GM12878 (cell line): Measurements from ENCODE around the gene SLC37A1. TPM values are rescaled to one million over a fixed set of nuclear protein-coding genes. Genes with fewer than 3 reads are reported as not detected.

Experiments used
- ATAC-seq: fragments of 200-7000 bp; cut with Tn5 transposase; 3 replicates; pipeline ENCODE4 v1.9.1; 2020; ENCODE audit warnings: mild to moderate bottlenecking, moderate library complexity
- BruUV-seq: library from RNA; stranded (reverse); fragments of 400-500 nt; replicated peaks from 2 replicates; lab custom pipeline; 2021; lab: Mats Ljungman, UMichigan
- CTCF ChIA-PET: fragments of 300-600 bp; sonication (Branson Sonifier 250); formaldehyde crosslinking; extraction: SDS; loops from one replicate; lab custom pipeline; 2021; ENCODE audit warnings: inconsistent platforms; lab: Yijun Ruan, JAX
- POLR2A ChIA-PET: fragments of 350-600 bp; formaldehyde crosslinking; extraction: SDS; loops from one replicate; lab custom pipeline; 2021; ENCODE audit warnings: inconsistent platforms; lab: Charles Lee
- RAD21 ChIA-PET: fragments of 300-600 bp; sonication (Branson Sonifier 250); formaldehyde crosslinking; loops from one replicate; lab custom pipeline; 2023; ENCODE audit warnings: antibody characterized with exemption; ENCODE audit not compliant: unreplicated experiment; lab: Charles Lee
- SMC1A ChIA-PET: fragments of 300-600 bp; sonication (Branson Sonifier 250); formaldehyde crosslinking; loops from one replicate; lab custom pipeline; 2023; ENCODE audit not compliant: unreplicated experiment, uncharacterized antibody; lab: Charles Lee
- DNase-seq: peaks from one replicate; pipeline ENCODE4 v3.0.0-alpha.2; 2011; ENCODE audit warnings: low read depth, low spot score
- FAIRE-seq: peaks from 3 replicates; lab custom pipeline; 2011; peaks lifted over from hg19 to GRCh38; lab: Jason Lieb, UNC
- H2AFZ ChIP-seq: 2 replicates; pipeline ENCODE4 v1.6.0; 2011; ENCODE audit warnings: low read depth, low read length, control low read depth; ENCODE audit not compliant: control insufficient read depth
- H3K27ac ChIP-seq: 2 replicates; pipeline ENCODE4 v1.5.1; 2011; ENCODE audit warnings: control low read depth; ENCODE audit not compliant: control insufficient read depth, insufficient read depth
- H3K27me3 ChIP-seq, 2 experiments: replicated peaks in 1 of 2; 2 replicates each; pipeline versions ENCODE4 v1.6.0 to v1.6.1; 2011; ENCODE audit warnings: low read length in 1 of 2; ENCODE audit not compliant: control insufficient read depth in 2 of 2, insufficient read depth in 2 of 2
- H3K36me3 ChIP-seq, 2 experiments: 2 replicates each; pipeline ENCODE4 v1.5.1; 2011; ENCODE audit warnings: low read length in 1 of 2; ENCODE audit not compliant: control insufficient read depth in 2 of 2, insufficient read depth in 2 of 2
- H3K4me1 ChIP-seq: 2 replicates; pipeline ENCODE4 v1.6.1; 2011; ENCODE audit warnings: mild to moderate bottlenecking, low read length, moderate library complexity, mixed read lengths; ENCODE audit not compliant: control insufficient read depth, insufficient read depth
- H3K4me2 ChIP-seq: 2 replicates; pipeline ENCODE4 v1.6.0; 2011; ENCODE audit warnings: control low read depth; ENCODE audit not compliant: control insufficient read depth, insufficient read depth
- H3K4me3 ChIP-seq: fragments of 200-600 bp; sonication (generic); 2 replicates; pipeline ENCODE4 v1.5.1; 2016
- H3K79me2 ChIP-seq: 2 replicates; pipeline ENCODE4 v1.6.0; 2011; ENCODE audit warnings: low read length; ENCODE audit not compliant: control insufficient read depth, insufficient read depth
- H3K9ac ChIP-seq: 2 replicates; pipeline ENCODE4 v1.8.0; 2011; ENCODE audit warnings: low read length, control low read depth, mixed read lengths; ENCODE audit not compliant: control insufficient read depth, insufficient read depth
- H3K9me3 ChIP-seq: replicated peaks from 3 replicates; pipeline ENCODE4 v1.5.1; 2011; ENCODE audit warnings: mild to moderate bottlenecking, low read length; ENCODE audit not compliant: control insufficient read depth, insufficient read depth
- H4K20me1 ChIP-seq: 2 replicates; pipeline ENCODE4 v1.6.0; 2011; ENCODE audit not compliant: control insufficient read depth, insufficient read depth
- BMI1 ChIP-seq: fragments of 450-650 bp; IDR thresholded peaks from 2 replicates; pipeline ENCODE4 v1.6.1; 2016; ENCODE audit warnings: mild to moderate bottlenecking, moderate library complexity, borderline replicate concordance
- CTCF ChIP-seq, 3 experiments: IDR thresholded peaks in 2 of 3; conservative IDR thresholded peaks in 1 of 3; 2 replicates each; pipeline ENCODE4 v1.5.1; 2011; ENCODE audit warnings: low read depth in 3 of 3, low read length in 3 of 3, mild to moderate bottlenecking in 3 of 3, control low read depth in 2 of 3, moderate library complexity in 2 of 3, inconsistent platforms in 1 of 3, mixed read lengths in 1 of 3; ENCODE audit not compliant: control insufficient read depth in 2 of 3, insufficient read depth in 1 of 3; ENCODE audit errors: extremely low read depth in 1 of 3
- EP300 ChIP-seq, 2 experiments: fragments of 150-350 bp in 1 of 2; IDR thresholded peaks; 2 replicates each; pipeline ENCODE4 v1.6.1; 2011 to 2012; ENCODE audit warnings: low read depth in 2 of 2, low read length in 2 of 2, borderline replicate concordance in 1 of 2, improper control_type of control experiment in 1 of 2, inconsistent platforms in 1 of 2; ENCODE audit not compliant: control insufficient read depth in 1 of 2
- HDGF ChIP-seq: fragments of 450-650 bp; IDR thresholded peaks from 2 replicates; pipeline ENCODE4 v1.6.1; 2016; ENCODE audit warnings: antibody characterized with exemption
- JUNB ChIP-seq: IDR thresholded peaks from 2 replicates; pipeline ENCODE4 v1.6.1; 2016; ENCODE audit warnings: antibody characterized with exemption, mild to moderate bottlenecking
- LARP7 ChIP-seq: fragments of 450-650 bp; IDR thresholded peaks from 2 replicates; pipeline ENCODE4 v1.6.1; 2017; ENCODE audit warnings: mild to moderate bottlenecking
- MTA3 ChIP-seq: IDR thresholded peaks from 2 replicates; pipeline ENCODE4 v1.6.1; 2012; ENCODE audit warnings: low read length, inconsistent platforms, borderline replicate concordance
- NR2C2 ChIP-seq: IDR thresholded peaks from 2 replicates; pipeline ENCODE4 v1.6.1; 2011; ENCODE audit warnings: borderline replicate concordance, low read depth; ENCODE audit not compliant: control insufficient read depth, insufficient read length
- PAX5 ChIP-seq: IDR thresholded peaks from 2 replicates; pipeline ENCODE4 v1.6.1; 2011; ENCODE audit warnings: low read depth, low read length, borderline replicate concordance
- POLR2A ChIP-seq: IDR thresholded peaks from 2 replicates; pipeline ENCODE4 v1.6.1; 2011; ENCODE audit warnings: low read depth, mild to moderate bottlenecking, low read length
- POLR2AphosphoS2 ChIP-seq: IDR thresholded peaks from 2 replicates; pipeline ENCODE4 v1.6.1; 2011; ENCODE audit warnings: low read depth, mild to moderate bottlenecking, low read length, improper control_type of control experiment, moderate library complexity
- PRDM15 ChIP-seq: fragments of 450-650 bp; formaldehyde crosslinking; IDR thresholded peaks from 2 replicates; pipeline ENCODE4 v1.4.0; 2020; ENCODE audit warnings: mild to moderate bottlenecking, moderate library complexity
- WGBS: methylation state at CpG from one replicate; pipeline ENCODE4 v1.1.6; 2016; ENCODE audit warnings: low lambda C conversion rate; ENCODE audit not compliant: insufficient replicate concordance, insufficient coverage; ENCODE audit errors: missing lambda C conversion rate; 5-methylcytosine and 5-hydroxymethylcytosine counted together
- in situ Hi-C: fragments of 300-500 bp; cut with MboI; formaldehyde crosslinking; loops from 9 replicates; pipeline ENCODE4 v1.14.3; 2018; ENCODE audit warnings: mixed read lengths
- intact Hi-C: fragments of 100-400 bp; cut with micrococcal nuclease; formaldehyde crosslinking; loops from one replicate; pipeline ENCODE4 v1.14.2; 2022; ENCODE audit not compliant: unreplicated experiment
- polyA plus RNA-seq, 11 experiments: library from polyadenylated mRNA; depleted of rRNA in 4 of 11; unstranded in 6 of 11; stranded (reverse) in 5 of 11; fragments of >200 nt; fragmentation: Nextera tagmentation in 4 of 11; fragmentation: Illumina TruSeq in 1 of 11; extraction: Ambion mirVana in 4 of 11; extraction: Trizol in 1 of 11; gene quantifications; 1 replicate in 1 of 11; 2 replicates in 10 of 11; pipeline versions ENCODE4 v1.2.1 to v1.2.3, GENCODE V29; 2011 to 2016; ENCODE audit warnings: inconsistent platforms in 2 of 11, missing spikeins in 2 of 11, low read depth in 1 of 11
- total RNA-seq, 4 experiments: library from RNA; depleted of rRNA in 3 of 4; stranded (reverse); fragments of >200 nt in 3 of 4; fragmentation: Illumina TruSeq in 1 of 4; extraction: Trizol in 1 of 4; gene quantifications; 2 replicates each; pipeline versions ENCODE4 v1.2.1 to v1.2.3, GENCODE V29; 2013 to 2021

Gene SLC37A1
- total and polyA plus RNA-seq, 10 of the 15 experiments (the other 5 are each of a cell fraction or from before 2014, with no cell fraction given): 1.1 to 35.5 (median 24.4) TPM

GRCh38 chr21:42569732-42570301 is 56.2 kb downstream of the SLC37A1 start:
- in situ Hi-C loops (no loop called here), intact Hi-C loops (no loop called here)
- no peaks in the 10 kb centered on the region for H3K4me1 ChIP-seq
- peaks cover 9 to 15% of the 10 kb centered on the region in 2 experiments; a peak in 3 of 4 replicates for H3K36me3 ChIP-seq
- no peak overlapping the region for H3K4me3 ChIP-seq
- H3K27me3 ChIP-seq: no peaks in the 10 kb centered on the region
- RAD21 ChIA-PET: no interaction called here
- H3K79me2 ChIP-seq: no peaks in the 10 kb centered on the region
- SMC1A ChIA-PET: no interaction called here
- H3K9me3 ChIP-seq: no peaks in the 10 kb centered on the region; the same call in 2 of the 3 replicates
- H3K27ac ChIP-seq: no peak overlapping the region
- no peak for DNase-seq
- BruUV-seq: no TSS peak
- no peak overlapping the region for H2AFZ ChIP-seq
- ATAC-seq: no peak
- H3K4me2 ChIP-seq: no peak overlapping the region
- no peak overlapping the region for H3K9ac ChIP-seq
- no peak for FAIRE-seq
- 90% methylated on average over 28 of the region's 31 CpGs for WGBS
- no peaks in the 10 kb centered on the region for H4K20me1 ChIP-seq
- CTCF ChIA-PET: no interaction called here
- POLR2A ChIA-PET: no interaction called here
- 0 out of 2 replicates have a peak, but pooled peaks have one; percentile 13 for TF ChIP-seq POLR2A
- TF ChIP-seq LARP7: no peak
- no peak for TF ChIP-seq JUNB
- TF ChIP-seq PAX5: no peak
- no peak for TF ChIP-seq HDGF

DNA sequence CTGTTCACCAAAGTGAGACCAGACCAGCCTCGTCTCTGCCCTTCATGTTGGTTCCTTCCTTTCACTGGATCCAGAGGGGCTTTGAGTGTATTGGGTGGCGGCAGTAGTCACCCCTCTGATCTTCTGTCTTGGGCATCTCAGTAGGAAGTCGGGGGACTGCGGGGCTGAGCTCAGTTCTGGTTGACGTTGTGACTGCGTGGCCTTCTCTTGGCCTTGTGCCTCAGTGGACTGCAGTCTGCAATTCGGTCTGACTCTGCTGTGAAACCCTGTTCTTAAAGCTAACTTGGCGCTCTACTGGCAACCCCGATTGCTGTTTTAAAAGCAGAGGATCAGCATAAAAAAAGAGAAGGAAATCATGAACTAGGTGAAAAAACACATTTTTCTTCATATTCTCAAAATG is 56.7 kb downstream of the SLC37A1 start:
- intact Hi-C loops: no loop called here
- SMC1A ChIA-PET: no interaction called here

More for the DNA sequence above, 56.7 kb downstream of the SLC37A1 start:
- DNase-seq (no peak), ATAC-seq (no peak), FAIRE-seq (no peak)
- POLR2A ChIA-PET: no interaction called here
- TF ChIP-seq EP300 (IDR thresholded peaks at IDR 0.05; ENCODE audit: borderline replicate concordance in 1 of 2, control insufficient read depth in 1 of 2, low read depth in 2 of 2, low read length in 2 of 2): no peak
- no peak for TF ChIP-seq POLR2AphosphoS2
- TF ChIP-seq CTCF (IDR thresholded peaks at IDR 0.05 in 2 of 3, conservative IDR thresholded peaks at IDR 0.05 in 1 of 3; ENCODE audit: control insufficient read depth in 2 of 3, extremely low read depth in 1 of 3, insufficient read depth in 1 of 3, low read depth in 3 of 3, low read length in 3 of 3): no peak
- TF ChIP-seq NR2C2: no peak
- no peak for TF ChIP-seq PRDM15 (CRISPR knock-in tag)
- TF ChIP-seq LARP7: no peak
- TF ChIP-seq BMI1: no peak
- TF ChIP-seq MTA3: no peak
- Histone ChIP-seq H3K4me3 (no peak overlapping the region), H2AFZ (no peak overlapping the region), H3K27me3 (no peaks in the 10 kb centered on the region), H3K4me1 (no peaks in the 10 kb centered on the region), H3K9ac (no peak overlapping the region), H3K9me3 (no peaks in the 10 kb centered on the region; the same call in 2 of the 3 replicates), H3K36me3 (peaks cover 7 to 15% of the 10 kb centered on the region in 2 experiments; a peak in 3 of 4 replicates), H4K20me1 (no peaks in the 10 kb centered on the region), H3K4me2 (no peak overlapping the region), H3K27ac (no peak overlapping the region), H3K79me2 (no peaks in the 10 kb centered on the region)
- RAD21 ChIA-PET: no interaction called here
- WGBS: 85% methylated on average over 9 of the region's 9 CpGs
- in situ Hi-C loops: no loop called here
- CTCF ChIA-PET: no interaction called here
- no TSS peak for BruUV-seq
